ENCODE results near the gene CDH23.

The CDH23 gene

DNA sequence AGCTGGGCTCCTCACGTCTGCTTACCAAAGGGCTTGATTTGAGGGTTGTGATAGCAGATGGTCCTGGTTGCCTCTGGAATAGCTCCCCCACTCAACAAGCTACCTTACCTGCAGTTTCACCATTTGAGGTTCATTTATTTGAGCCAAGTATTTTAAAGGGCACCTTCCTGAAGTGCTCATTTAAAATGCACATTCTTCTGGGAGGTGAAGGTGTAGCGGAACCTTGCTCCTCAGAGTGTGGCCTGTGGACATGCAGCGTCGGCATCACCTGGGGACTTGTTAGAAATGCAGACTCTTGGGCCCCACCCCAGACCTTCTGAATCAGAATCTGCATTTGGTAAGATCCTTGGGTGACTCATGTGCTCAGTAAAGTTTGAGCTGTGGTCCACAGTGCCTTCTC, 2.3 kb downstream of the CDH23 start:
- no peak for TF ChIP-seq ZFX (IDR thresholded peaks at IDR 0.05; ENCODE audit: borderline replicate concordance)
- TF ChIP-seq CTCF (IDR thresholded peaks at IDR 0.05) = no peak
- H3K27ac ChIP-seq = no peak overlapping the region

DNA sequence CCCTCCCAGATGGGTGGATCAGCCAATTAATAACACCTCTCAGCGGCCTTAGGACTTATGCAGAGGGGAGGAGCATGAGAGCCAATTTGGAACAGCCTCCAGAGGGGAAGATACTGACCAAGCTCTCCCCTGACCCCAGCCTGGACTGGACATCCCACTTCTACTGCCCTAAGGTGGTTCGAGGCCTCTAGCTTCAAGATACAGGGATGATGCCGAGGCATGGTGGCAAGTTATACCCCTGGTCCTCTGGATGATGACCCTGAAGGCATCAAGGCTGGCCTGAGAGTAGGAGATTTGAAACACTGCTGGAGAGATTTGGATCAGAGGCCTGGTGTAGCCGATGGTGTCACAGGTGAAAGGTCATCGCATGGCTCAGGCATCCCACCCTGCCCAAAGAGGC, 3.2 kb downstream of the CDH23 start:
- TF ChIP-seq ZFX (IDR thresholded peaks at IDR 0.05; ENCODE audit: borderline replicate concordance) (no peak), CTCF (IDR thresholded peaks at IDR 0.05) (no peak)
- no peak overlapping the region for H3K27ac ChIP-seq

DNA sequence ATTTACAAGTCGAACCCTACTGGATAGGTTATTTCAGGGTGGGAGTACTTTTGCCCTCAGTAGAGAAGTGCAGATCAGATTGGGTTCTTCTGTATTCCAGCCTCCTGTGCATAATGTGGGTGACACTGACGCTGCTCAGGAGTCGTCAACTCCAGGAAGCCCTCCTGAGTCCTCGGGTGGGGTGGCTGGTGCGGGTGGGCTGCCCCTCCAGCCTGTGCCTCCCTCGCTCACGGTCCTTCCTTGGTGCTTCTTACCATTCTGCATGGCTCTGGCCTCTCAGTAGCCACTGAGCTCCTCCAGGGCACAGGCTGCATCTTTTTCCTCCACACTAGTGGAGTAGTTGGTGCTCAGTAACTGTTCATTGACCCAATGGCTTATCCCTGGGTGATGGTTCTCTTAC, 4.3 kb downstream of the CDH23 start:
- TF ChIP-seq CTCF (IDR thresholded peaks at IDR 0.05) = no peak
- no peak for TF ChIP-seq ZFX (IDR thresholded peaks at IDR 0.05; ENCODE audit: borderline replicate concordance)
- no peak overlapping the region for H3K27ac ChIP-seq

GRCh38 chr10:71402005-71402404, 5.3 kb downstream of the CDH23 start:
- TF ChIP-seq ZFX (IDR thresholded peaks at IDR 0.05; ENCODE audit: borderline replicate concordance) = no peak
- no peak for TF ChIP-seq CTCF (IDR thresholded peaks at IDR 0.05)
- H3K27ac ChIP-seq = no peak overlapping the region

- no peak for TF ChIP-seq CTCF (IDR thresholded peaks at IDR 0.05)
- TF ChIP-seq ZFX (IDR thresholded peaks at IDR 0.05; ENCODE audit: borderline replicate concordance) = no peak
- no peak overlapping the region for H3K27ac ChIP-seq
Measured at GRCh38 chr10:71404503-71405295, 8.0 kb downstream of the CDH23 start.

GRCh38 chr10:71406878-71407277, 10.2 kb downstream of the CDH23 start:
- no peak for TF ChIP-seq ZFX (IDR thresholded peaks at IDR 0.05; ENCODE audit: borderline replicate concordance)
- no peak for TF ChIP-seq CTCF (IDR thresholded peaks at IDR 0.05)
- no peak overlapping the region for H3K27ac ChIP-seq

DNA sequence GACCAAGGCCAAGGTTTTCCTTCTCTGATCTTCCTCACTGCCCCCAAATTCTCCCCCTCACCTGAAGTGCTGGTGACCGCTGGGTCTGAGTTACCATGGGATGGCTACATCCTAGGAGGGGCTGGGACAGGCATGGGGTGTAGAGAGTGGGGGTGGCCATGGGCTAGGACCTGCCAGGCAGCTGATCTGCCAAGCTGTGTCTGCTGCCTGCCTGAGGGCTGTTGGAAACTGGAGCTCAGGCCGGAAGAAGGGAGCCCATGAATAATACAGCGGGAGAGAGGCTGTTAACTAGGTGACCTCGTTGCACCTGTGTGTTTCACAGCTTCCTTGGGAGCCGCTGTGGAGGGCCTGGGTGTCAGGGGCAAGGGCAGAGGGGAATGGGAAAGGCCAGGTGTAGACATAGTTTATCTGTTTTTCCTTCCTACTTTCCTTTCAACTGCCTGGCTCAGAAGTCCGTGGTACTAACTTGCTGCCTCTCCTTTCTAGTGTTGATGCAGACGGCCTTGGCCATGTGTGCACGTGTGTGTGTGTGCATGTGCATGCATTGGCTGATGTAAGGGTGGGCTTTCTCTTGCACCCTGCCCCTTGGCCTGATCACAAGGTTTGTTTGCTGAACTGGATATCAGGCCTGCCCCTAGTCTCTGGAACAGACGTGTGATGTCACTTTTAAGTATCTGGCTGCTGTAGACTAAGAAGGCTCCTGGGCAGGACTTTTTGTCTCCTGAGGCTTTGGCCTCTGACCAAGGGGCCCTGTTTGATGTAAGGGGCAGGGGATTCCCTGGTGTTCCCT, 11.9 kb downstream of the CDH23 start:
- TF ChIP-seq CTCF (IDR thresholded peaks at IDR 0.05) (no peak), ZFX (IDR thresholded peaks at IDR 0.05; ENCODE audit: borderline replicate concordance) (no peak)
- no peak overlapping the region for H3K27ac ChIP-seq

Measured in 22Rv1 (cell line).